GM19351 (cell line): Measurements from ENCODE around the gene RAB41.
"Not testable (repeated sequence)": the region's sequence is repeated elsewhere in the genome, so short reads cannot be mapped to it uniquely, and the experiment has no call there.

Experiments
- ATAC-seq: cut with Tn5 transposase; IDR thresholded peaks from one replicate; pipeline ENCODE4 v1.9.1; 2021; ENCODE audit warnings: mild to moderate bottlenecking, moderate library complexity; ENCODE audit not compliant: unreplicated experiment

RAB41 gene

DNA sequence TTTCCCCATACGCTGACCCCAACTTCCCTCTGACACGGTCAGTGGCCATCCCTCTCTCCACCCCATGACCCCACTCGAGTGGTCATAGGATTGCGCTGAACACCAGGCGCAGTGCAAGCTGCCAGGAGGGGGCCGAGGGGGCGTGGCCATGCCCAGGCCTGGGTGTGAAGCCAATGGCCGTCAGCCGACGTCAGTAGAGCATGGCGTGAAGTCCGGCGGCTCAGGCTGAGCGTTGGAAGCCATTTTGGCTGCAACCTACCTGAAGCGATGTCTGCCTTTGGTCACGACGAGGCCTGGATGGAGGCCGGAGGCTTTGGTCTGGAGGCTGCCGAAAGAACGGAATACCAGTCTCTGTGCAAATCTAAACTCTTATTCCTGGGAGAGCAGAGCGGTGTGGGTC lies at the start of gene RAB41:
TSS of gene RAB41 (plus strand) at position 222 of the 400 bp plus-strand sequence. CDS start at position 268, 46 bp downstream.
- ATAC-seq: no peak

DNA sequence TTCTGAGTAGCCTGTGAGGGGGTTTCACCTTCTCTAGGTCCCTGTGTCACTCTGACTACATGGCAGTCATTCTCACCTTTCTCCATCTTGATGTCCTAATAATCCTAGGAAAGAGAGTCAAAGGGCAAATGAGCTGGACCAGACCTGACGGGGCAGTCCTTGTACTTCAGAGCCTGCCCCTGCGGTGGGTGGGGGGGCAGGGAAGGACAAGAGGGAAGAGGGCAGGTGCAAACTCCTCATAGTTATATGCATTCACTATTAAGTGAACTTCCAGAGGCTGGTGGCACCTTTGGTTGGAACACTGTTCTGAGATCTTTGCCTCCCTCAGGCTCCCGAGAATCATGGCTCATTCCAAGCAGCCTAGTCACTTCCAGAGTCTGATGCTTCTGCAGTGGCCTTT lies 47.6 kb upstream of the RAB41 start, which contains the start of gene AWAT1:
TSS of gene AWAT1 (plus strand) at position 301 of the 400 bp plus-strand sequence. CDS start at position 342, 41 bp downstream.
- ATAC-seq: no peak

DNA sequence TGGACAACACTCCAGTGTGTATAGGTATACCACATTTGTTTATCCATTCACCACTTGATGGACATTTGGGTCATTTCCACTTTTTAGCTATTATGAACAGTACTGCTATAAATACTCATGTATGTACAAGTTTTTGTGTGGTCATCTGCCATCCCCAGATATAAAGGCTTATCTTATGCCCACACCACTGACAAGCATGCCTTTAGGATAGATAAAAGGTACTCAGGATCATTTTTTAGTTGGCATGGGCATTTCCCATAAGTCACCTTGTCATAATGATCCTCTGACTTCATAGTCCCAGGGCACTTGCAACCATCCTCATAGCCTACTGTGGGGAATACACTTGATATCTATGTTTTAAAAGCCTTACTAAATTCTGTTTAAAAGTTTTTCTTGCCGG lies 41.2 kb upstream of the RAB41 start:
- ATAC-seq: no peak

DNA sequence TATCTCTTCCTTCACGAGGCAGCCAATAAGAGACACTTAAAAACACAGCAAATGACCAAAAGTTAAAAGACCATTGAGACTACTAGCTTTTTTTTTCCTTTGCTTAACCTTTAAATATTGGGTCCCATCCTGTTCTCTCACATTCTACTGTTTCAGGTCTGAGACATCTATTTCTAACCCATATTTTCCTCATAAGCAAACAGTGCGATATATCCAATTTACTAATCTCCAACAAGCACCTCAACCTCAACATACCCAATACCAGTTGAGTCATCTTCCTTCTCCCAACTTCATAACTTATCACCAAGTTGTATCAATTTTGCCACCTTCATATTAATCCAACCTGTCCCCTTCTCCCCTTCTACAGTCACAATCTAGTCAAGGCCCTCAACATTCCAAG lies 40.5 kb upstream of the RAB41 start:
- ATAC-seq: no peak

DNA sequence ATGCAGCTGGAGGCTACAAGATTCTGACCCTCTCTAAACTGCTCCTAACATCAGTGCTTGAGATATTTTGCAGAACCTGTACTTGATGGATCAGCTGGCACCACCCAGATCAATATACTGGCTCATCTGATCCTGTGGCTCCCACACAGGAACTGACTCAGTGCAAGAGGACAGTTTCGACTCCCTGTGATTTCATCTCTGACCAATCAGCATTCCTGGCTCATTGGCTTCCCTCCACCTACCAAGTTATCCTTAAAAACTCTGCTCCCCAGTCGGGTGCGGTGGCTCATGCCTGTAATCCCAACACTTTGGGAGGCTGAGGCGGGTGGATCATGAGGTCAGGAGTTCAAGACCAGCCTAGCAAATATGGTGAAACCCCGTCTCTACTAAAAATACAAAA lies 38.4 kb upstream of the RAB41 start:
- not testable (repeated sequence) for ATAC-seq

DNA sequence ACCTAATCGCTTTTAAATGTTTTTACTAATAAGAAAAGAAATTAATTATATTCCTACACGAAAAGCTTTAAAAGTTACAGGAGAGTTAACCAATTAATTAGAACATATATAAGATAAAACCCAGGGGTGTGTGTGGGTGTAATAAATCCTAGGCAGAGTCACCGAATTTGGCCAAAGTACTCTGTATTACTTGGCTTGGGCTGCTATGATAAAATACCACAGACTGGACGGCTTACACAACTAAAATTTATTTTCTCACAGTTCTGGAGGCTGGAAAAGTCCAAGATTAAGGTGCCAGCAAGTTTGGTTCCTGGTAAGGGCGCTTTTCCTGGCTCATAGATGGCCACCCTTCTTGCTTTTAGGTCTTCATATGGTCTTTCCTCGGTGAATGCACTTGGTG lies 37.1 kb upstream of the RAB41 start:
- no peak for ATAC-seq

DNA sequence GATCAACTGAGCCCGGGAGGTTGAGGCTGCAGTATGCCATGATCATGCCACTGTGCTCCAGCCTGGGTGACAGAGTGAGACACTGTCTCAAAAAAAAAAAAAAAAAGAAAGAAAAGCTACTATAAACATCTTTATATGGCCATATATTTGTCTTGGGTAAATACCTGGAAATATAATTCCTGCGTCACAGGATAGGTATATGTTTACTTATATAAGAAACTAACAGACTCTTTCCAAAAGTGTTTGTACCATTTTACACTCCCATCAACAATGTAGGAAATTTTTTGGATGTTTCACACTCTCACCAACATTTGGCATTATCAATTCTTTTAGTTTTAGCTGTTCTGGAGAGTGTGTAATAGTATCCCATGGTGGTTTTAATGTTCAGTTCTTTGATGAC lies 34.7 kb upstream of the RAB41 start:
- ATAC-seq: no peak

DNA sequence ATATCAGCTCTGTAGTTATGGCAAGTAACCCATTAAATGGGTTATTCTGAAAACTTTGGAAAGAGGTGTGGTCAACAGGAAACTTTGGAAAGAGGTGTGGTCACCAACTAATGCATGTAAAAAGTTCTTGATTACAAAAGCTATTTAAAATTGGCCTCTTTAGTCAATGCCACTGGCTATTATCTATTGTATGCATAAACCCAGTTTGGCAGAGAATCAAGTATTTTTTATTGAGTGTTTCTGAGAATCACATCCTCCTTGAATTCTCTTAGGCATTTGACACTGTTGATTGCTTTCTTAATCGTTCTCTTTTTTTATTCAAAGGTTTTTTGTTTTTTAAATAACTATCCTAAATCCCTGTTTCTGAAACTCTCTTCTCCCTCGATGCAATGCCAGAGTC lies 29.5 kb upstream of the RAB41 start:
- ATAC-seq: no peak

DNA sequence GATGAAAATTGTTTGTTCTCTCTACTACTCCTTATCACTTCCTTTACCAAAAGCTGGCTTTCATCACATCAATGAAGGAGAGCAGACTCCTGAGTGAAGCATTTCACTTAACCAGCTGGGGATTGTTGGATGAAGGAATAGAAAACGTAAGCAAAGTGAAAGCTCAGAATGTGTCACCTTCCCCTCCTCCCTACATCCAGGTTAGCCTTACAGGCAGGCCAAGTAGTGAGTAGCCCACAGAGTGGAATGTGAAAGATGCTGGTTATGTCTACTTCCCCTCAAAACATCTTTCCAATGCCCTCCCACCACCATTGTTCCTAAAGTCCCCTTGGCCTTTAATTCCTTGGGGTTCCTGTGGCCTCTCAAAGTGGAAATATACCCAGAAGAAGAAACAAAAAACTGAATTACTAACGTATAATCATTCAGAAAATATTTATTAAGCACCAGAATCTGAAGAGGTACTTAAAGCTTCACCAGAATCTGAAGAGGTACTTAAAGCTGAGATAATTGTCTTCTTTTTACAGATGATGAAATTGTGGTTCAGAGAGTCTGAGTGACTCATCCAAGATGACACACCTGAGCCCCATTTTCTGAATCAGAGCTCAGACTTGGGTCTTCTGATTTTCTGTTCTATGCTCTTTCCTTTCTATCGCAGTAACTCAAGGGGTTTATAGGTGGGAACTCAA lies 28.5 kb upstream of the RAB41 start:
- ATAC-seq: no peak

DNA sequence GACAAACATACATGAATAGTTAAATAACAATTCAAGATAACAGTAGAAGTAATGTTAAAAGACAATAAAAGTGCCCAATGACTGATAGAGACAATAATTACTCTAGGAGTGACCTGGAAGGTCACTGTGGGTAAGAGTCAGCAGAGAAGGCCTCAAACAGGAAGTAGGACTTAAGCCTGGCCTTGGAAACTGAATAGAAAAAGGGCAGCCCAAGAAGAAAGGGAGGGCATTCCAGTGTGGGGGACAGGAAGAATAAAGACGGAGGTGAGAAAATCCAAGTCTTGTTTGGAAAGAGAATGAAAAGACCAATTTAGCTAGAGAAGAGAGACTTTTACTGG lies 27.9 kb upstream of the RAB41 start:
- no peak for ATAC-seq

DNA sequence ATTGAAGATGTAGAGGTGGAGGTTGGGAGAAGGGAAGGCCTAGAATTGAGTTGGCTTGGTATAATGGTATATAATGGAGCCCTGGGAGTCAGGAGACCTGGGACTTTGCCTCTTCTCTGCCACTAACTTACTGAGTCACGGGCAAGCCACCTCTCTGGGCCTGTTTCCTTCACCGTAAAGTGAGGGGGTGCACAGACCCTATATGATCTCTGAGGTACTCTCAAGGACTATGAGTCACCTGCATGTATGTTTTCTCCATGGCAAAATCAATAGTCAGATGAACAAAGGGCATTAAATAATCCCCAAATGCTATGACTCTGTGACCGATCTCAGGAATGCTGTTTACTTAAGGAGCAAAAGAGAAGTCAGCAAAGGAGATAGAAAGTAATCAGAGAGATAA lies 27.1 kb upstream of the RAB41 start:
- ATAC-seq: no peak

DNA sequence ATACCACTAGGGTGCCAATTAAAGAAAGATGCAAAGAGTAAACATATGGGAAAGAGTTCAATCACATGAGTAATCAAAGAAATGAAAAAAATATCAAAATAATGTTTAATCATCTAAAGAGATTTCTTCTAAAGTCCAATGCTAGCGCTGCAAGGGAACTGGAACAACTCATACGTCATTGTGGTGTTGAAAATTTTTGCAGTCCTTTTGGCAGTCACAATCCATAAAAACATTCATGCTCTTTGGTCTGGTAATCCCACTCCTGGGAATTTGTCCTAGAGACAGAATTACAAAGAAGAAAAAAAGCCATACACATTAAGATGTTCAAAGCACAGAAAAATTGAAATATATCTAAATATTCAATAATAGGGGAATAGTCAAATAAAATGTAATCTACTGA lies 26.5 kb upstream of the RAB41 start:
- no peak for ATAC-seq

DNA sequence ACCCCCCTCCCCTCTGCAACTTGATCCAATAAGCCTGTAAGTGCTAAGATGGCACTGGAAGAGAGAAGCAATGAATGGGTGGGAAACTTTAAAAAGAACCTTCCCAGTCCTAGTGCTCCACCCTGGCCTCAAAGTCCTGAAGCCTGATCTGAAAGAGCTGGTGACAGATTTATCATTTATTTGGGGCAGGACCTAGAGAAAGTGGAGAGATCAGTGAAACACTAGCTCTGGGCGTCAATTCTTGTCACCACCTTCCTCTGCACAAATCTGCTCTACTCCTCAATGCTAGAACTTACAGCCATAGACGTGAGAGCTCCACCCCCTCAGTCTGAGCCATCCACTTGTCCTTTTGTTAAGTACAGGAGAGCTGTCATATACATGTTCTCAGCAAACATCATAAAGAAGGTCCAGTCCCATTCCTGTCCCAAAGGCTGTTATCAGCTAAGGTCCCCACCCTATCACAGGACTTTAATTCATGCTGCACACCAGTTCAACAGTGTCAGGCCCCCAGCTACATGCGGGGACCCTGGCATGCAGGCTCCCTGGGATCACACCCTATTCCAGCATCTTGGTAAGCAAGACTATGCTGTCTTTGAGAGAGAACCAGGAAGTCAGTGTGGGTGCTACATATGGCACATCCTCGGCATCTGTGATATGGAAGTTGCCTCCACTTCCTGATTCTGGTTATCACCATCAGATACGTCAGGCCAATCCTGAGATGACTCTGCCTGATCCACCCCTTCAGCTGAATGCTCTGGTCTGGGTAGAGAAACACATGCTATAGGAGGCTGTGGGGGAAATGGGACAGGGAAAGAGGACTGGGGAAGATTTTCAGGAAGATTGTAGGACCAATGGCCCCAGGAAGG lies 24.3 kb upstream of the RAB41 start:
- no peak for ATAC-seq

DNA sequence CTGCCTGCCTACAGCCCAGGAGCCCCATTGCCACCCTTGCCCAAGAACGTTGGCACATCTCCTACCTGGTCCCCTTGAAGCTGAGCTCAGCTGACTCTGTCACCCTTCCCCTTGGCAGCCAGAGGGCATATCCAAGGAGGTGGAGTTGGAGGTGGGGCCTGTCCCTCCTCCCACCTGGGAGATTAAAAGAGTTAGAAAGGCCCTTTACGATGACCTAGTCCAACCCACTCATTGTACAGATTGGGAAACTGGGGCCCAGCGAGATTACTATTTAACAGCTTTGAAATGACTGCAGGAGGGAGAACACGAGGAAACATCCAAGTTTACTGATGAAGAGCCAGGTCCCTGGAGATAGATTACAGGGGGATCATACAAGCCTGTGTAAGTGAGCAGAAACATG lies 21.9 kb upstream of the RAB41 start, which contains the start of gene P2RY4:
TSS of gene P2RY4 (minus strand) at position 101 of the 400 bp plus-strand sequence. CDS start 580 bp downstream, outside the sequence.
- ATAC-seq: no peak

DNA sequence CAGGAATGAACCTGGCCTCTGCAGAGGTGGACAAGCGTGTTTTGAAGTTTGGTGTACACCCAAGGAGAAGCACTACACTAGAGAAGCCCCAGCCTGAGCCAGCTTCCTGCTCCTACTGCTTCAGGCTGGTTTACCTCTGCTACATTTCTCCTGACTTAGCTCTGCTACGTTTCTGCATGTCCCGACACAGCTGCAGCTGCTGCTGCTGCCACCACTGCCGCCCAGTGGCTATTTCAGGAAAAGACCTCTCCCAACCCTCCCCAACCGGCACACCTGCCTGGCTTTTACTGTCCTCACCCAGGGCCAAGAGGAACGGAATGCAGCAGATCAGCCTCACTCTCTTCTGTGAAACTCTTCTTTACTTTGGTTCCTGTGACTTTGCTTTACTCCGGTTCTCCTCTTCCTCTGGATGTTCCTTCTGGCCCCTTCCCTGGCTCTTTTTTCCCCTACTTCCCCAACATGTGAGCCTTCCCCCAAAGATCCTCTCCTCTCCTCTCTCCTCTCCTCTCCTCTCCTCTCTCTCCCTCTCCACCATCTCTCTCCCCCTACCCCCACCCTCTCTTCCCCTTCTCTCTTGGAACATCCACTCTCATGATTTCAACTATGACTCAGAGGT lies 18.9 kb upstream of the RAB41 start:
- ATAC-seq: peak; percentile 92

DNA sequence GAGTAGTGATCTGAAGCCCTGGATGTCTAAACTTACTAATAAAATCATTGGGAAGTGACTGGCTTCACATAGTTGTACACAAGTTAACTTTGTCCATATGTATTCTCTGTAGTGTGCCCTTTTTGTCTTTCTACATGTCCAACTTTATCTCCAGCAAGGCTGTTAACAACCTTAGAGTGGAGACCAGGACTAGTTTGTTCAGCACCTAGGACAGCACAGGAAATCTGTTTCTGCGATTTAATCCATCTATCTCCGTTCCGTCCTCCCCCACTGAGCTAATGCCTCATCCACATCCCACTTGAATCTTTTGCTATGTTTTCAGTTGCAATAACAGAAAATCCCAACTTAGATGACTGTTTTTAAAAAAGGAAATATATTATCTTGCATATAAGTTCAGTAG lies 17.2 kb upstream of the RAB41 start:
- ATAC-seq: no peak

DNA sequence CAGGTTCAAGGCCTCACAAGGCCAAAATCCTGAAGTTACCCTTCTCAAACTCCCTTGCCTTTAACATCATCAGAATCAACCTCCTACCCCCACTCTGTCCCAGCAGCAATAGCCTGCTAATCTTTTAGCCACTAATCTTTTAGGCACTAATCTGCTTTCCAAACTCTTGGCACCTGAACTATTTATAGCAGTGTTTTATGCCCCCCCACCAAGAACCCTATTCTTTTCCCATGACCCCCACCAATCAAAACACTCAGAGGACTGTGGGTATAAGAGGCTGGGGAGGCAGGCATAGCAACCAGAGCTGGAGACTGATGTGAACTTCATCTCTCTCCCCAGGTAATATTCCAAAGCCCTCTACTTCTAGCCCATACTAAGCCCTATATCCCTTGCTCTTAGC lies 13.9 kb upstream of the RAB41 start, which contains the start of gene ARR3:
TSS of gene ARR3 (plus strand) at position 301 of the 400 bp plus-strand sequence. CDS start 1,052 bp downstream, outside the sequence.
- no peak for ATAC-seq

DNA sequence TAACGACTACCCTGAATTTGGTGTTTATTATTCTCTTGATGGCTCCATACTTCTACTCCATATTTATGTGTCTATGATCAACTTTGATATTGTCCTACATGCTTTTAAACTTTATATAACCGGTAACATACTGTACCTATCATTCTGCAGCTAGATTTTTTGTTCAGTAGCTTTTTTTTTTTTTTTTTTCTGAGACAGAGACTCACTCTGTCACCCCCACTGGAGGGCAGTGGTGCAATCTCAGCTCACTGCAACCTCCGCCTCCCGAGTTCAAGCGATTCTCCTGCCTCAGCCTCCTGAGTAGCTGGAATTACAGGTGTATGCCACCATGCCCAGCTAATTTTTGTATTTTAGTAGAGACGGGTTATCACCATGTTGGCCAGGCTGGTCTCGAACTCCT lies 7.9 kb upstream of the RAB41 start:
- ATAC-seq: not testable (repeated sequence)

DNA sequence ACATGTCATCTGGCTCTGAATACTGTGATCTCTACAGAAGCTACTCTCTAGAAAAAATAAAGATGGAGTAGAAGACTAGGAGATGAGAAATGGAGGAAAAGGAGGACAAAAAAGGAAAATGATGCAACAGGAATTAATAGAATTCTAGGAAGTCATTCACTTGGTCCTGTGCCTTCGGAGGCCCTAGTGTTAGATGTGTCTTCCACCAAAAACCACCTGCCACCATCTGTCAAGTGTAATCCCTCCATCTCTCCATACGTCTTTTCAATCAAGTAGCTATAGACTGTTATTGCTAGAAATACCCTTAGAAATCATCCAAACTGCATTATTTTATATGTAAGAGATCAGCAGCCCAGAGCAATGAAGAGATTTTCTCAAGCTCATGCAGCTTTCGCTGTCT lies 2.9 kb upstream of the RAB41 start:
- ATAC-seq: no peak

DNA sequence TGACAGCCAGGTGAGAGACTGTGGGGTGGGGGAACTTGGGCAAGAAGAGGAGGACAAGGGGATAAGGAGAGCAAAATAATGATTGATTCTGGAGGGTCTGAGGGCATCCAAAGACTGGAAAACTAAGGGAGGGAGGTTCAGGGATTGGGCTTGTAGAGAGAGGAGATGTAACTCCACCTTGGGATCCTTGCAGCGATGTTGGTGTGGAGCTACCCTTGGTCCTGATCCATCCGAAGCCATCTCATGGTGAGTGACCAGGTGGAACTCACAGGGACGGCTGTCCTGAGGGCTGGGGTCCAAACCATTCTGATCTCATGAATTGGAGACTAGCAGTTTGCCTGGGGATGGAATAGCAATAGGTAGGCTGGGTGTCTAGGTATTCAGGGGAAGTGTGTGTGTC lies 1.4 kb upstream of the RAB41 start:
- ATAC-seq: no peak

DNA sequence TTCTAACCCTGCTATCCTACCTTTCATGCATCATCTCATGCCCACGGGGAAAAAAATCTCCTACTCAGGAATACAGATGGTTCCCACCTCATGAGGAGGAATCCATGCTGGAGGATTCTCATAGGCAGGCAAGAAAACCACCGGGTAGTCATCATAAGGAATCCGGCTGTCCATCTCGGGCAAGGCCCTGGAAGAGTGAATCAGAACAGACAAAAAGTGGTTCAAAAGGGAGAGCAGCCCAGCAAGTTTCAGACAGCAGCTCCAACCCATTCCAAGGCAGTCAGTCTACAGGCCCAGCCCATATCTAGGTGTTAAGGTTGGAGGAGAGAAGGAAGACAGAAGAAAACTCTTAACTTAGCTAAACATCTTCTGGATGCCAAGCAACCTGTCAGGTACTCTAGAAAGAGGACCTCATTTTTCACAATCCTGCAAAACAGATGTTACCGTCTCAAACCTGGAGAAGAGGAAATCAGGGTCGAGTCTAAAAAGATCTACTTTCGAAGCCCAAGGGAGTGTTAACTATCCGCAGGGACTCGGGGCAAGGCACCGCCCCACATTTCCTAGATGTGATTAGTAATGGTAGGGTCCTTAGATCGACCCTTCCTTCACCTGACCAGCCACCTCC lies 7.3 kb downstream of the RAB41 start:
- peak; percentile 3 for ATAC-seq
